Measurements from ENCODE around the gene NT5DC4.

Gene NT5DC4

DNA sequence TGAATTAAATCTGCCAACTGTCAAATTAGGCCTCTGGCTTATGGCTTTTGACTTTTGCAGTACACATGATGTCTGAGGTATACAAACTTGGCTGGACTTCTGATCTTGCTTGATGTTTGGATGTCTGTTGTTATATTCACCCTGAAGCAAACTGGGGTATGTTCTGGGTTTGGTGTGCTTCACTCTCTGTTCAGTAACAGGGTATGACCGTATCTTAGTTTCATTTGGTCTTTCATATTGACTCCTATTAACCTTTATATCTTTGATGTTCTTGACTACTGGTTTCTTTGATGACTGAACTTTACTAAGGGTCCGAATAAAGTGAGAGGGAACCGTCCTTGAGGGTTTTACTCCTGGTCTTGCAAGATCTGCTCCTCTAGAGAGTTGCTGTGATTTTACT lies 35.4 kb downstream of the NT5DC4 start:
- H3K9me3 ChIP-seq (ENCODE audit: control extremely low read depth in 1 of 5, control insufficient read depth in 4 of 5, insufficient read depth in 2 of 5, low read depth in 1 of 5, low read length in 4 of 5) = no peaks in the 10 kb centered on the region
- peaks cover 5 to 20% (median 9%) of the 10 kb centered on the region in 4 experiments for H3K4me1 ChIP-seq (ENCODE audit: control extremely low read depth in 1 of 4, control insufficient read depth in 4 of 4, insufficient read depth in 4 of 4, low read length in 3 of 4)
- DNase-seq = no peak
- peaks cover 4 to 68% (median 11%) of the 10 kb centered on the region in 4 experiments for H3K36me3 ChIP-seq (ENCODE audit: control insufficient read depth in 4 of 4, insufficient read depth in 4 of 4, low read length in 3 of 4)
- CTCF ChIA-PET = interaction anchor here (0.6 to 4.7 kb wide), 4 partner anchors 30 to 185 kb away, joined by 3 to 35 read pairs (median 4); no protein-coding TSS in a partner anchor
- H3K27ac ChIP-seq (ENCODE audit: insufficient read depth in 1 of 2, low read depth in 1 of 2, low read length in 2 of 2, poor library complexity in 1 of 2, severe bottlenecking in 2 of 2) = no peak overlapping the region
- POLR2A ChIA-PET = interaction anchor here (0.6 kb wide), 1 partner anchor 276 kb away, joined by 3 read pairs; no protein-coding TSS in a partner anchor
- H3K4me3 ChIP-seq (ENCODE audit: control insufficient read depth in 1 of 7, extremely low read depth in 1 of 7, insufficient read depth in 4 of 7, low read depth in 2 of 7, low read length in 6 of 7) = no peak overlapping the region
- H3K27me3 ChIP-seq (replicated peaks in 2 of 5; ENCODE audit: control insufficient read depth in 4 of 5, insufficient read depth in 5 of 5, low read length in 4 of 5) = no peaks in the 10 kb centered on the region
- no CpG with 5 or more reads among the region's 3 CpGs for WGBS (ENCODE audit: insufficient coverage)

DNA sequence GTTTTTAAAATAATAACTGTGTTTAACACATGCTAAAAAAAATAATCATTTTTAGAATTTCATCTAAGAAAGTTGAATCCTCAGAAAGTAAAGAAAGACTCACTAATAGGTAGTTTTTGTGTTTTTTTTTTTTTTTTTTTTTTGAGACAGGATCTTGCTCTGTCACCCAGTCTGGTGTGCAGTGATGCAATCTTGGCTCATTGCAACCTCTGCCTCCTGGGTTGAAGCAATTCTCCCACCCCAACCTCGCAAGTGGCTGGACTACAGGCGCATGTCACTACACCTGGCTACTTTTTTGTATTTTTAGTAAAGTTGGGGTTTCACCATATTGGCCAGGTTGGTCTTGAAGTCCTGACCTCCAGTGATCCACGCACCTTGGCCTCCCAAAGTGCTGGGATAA lies 36.4 kb downstream of the NT5DC4 start:
- Histone ChIP-seq H3K9me3 (ENCODE audit: control extremely low read depth in 1 of 5, control insufficient read depth in 4 of 5, insufficient read depth in 2 of 5, low read depth in 1 of 5, low read length in 4 of 5) (no peaks in the 10 kb centered on the region), H3K27ac (ENCODE audit: insufficient read depth in 1 of 2, low read depth in 1 of 2, low read length in 2 of 2, poor library complexity in 1 of 2, severe bottlenecking in 2 of 2) (no peak overlapping the region), H3K36me3 (ENCODE audit: control insufficient read depth in 4 of 4, insufficient read depth in 4 of 4, low read length in 3 of 4) (peaks cover 4 to 63% (median 11%) of the 10 kb centered on the region in 4 experiments), H3K4me3 (ENCODE audit: control insufficient read depth in 1 of 7, extremely low read depth in 1 of 7, insufficient read depth in 4 of 7, low read depth in 2 of 7, low read length in 6 of 7) (no peak overlapping the region), H3K27me3 (replicated peaks in 2 of 5; ENCODE audit: control insufficient read depth in 4 of 5, insufficient read depth in 5 of 5, low read length in 4 of 5) (no peaks in the 10 kb centered on the region), H3K4me1 (ENCODE audit: control extremely low read depth in 1 of 4, control insufficient read depth in 4 of 4, insufficient read depth in 4 of 4, low read length in 3 of 4) (peaks cover 5 to 20% (median 12%) of the 10 kb centered on the region in 4 experiments)
- POLR2A ChIA-PET = no interaction called here
- WGBS (ENCODE audit: insufficient coverage) = 100% methylated on average over 1 of the region's 3 CpGs
- peak in 2 of 3 donors; percentile 49 to 50 for DNase-seq
- CTCF ChIA-PET = interaction anchor here (1.3 kb wide), 1 partner anchor 9 kb away, joined by 5 read pairs; no protein-coding TSS in a partner anchor

DNA sequence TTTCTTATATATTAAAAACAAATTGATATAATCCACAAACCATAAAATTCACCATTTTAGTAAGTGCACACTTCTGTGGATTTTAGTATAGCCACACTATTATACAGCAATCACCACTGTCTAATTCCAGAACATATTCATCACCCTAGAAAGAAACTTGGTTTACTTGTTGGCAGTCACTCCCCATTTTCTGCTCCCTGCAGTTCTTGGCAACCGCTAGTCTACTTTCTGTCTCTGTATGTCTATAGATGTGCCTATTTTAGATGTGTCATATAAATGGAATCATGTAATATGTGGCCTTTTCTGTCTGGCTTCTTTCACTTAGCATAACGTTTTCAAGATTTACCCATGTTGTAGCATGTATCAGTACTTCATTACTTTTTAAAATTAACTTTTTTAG lies 37.9 kb downstream of the NT5DC4 start:
- H3K27me3 ChIP-seq (replicated peaks in 2 of 5; ENCODE audit: control insufficient read depth in 4 of 5, insufficient read depth in 5 of 5, low read length in 4 of 5) = no peaks in the 10 kb centered on the region
- H3K9me3 ChIP-seq (ENCODE audit: control extremely low read depth in 1 of 5, control insufficient read depth in 4 of 5, insufficient read depth in 2 of 5, low read depth in 1 of 5, low read length in 4 of 5) = no peaks in the 10 kb centered on the region
- DNase-seq = no peak
- H3K4me1 ChIP-seq (ENCODE audit: control extremely low read depth in 1 of 4, control insufficient read depth in 4 of 4, insufficient read depth in 4 of 4, low read length in 3 of 4) = peaks cover 5 to 31% (median 22%) of the 10 kb centered on the region in 4 experiments
- POLR2A ChIA-PET = no interaction called here
- H3K27ac ChIP-seq (ENCODE audit: insufficient read depth in 1 of 2, low read depth in 1 of 2, low read length in 2 of 2, poor library complexity in 1 of 2, severe bottlenecking in 2 of 2) = no peak overlapping the region
- H3K36me3 ChIP-seq (ENCODE audit: control insufficient read depth in 4 of 4, insufficient read depth in 4 of 4, low read length in 3 of 4) = peaks cover 4 to 56% (median 11%) of the 10 kb centered on the region in 4 experiments
- WGBS (ENCODE audit: insufficient coverage) = no CpG with 5 or more reads among the region's 2 CpGs
- CTCF ChIA-PET = no interaction called here
- H3K4me3 ChIP-seq (ENCODE audit: control insufficient read depth in 1 of 7, extremely low read depth in 1 of 7, insufficient read depth in 4 of 7, low read depth in 2 of 7, low read length in 6 of 7) = no peak overlapping the region

DNA sequence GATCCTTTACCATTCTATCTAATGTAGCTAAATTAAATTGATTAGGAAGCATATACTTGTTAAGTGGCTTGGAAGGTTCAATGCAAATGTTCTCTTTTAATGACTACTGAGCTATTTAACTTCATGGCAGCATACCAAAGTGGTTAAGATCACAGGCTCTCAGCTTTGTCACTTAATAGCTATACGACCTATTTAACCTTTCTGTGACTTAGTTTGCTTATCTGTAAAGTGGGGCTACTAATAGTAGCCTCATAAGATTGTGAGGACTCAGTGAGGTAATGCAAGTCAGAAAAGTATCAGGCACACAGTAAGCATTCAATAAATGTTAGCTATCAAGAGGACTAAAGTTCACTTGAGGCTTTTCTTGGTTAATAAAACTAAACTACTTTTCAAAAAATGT lies 39.3 kb downstream of the NT5DC4 start:
- no peak for DNase-seq
- H3K9me3 ChIP-seq (ENCODE audit: control extremely low read depth in 1 of 5, control insufficient read depth in 4 of 5, insufficient read depth in 2 of 5, low read depth in 1 of 5, low read length in 4 of 5) = no peaks in the 10 kb centered on the region
- ChIA-PET CTCF (interaction anchor here (0.9 to 5.2 kb wide), 7 partner anchors 7 to 182 kb away, joined by 3 to 32 read pairs (median 3); no protein-coding TSS in a partner anchor), POLR2A (no interaction called here)
- H3K27ac ChIP-seq (ENCODE audit: insufficient read depth in 1 of 2, low read depth in 1 of 2, low read length in 2 of 2, poor library complexity in 1 of 2, severe bottlenecking in 2 of 2) = no peak overlapping the region
- no peak overlapping the region for H3K4me3 ChIP-seq (ENCODE audit: control insufficient read depth in 1 of 7, extremely low read depth in 1 of 7, insufficient read depth in 4 of 7, low read depth in 2 of 7, low read length in 6 of 7)
- no CpG with 5 or more reads among the region's 1 CpG for WGBS (ENCODE audit: insufficient coverage)
- H3K27me3 ChIP-seq (replicated peaks in 2 of 5; ENCODE audit: control insufficient read depth in 4 of 5, insufficient read depth in 5 of 5, low read length in 4 of 5) = no peaks in the 10 kb centered on the region
- peaks cover 3 to 30% (median 23%) of the 10 kb centered on the region in 4 experiments for H3K4me1 ChIP-seq (ENCODE audit: control extremely low read depth in 1 of 4, control insufficient read depth in 4 of 4, insufficient read depth in 4 of 4, low read length in 3 of 4)
- H3K36me3 ChIP-seq (ENCODE audit: control insufficient read depth in 4 of 4, insufficient read depth in 4 of 4, low read length in 3 of 4) = peaks cover 4 to 45% (median 11%) of the 10 kb centered on the region in 4 experiments

DNA sequence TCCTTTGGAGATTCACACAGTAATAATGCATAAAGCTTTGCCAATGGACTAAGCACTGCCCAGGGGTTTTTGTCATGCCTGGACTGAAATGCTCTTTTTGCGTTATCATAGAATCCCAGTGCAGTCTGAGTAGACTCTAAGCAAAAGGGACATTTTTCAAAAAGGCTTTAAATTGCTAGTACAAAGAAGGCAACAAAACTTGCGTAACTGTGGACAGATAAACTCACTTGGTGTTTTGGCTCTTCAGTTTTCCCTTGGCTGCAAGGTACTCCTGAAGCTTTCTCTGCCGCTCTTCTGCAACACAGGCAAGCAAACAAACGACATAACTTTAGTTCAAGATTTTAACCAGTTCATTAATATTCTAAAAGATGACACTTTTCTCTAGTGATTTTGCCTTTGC lies 41.5 kb downstream of the NT5DC4 start:
- Histone ChIP-seq H3K4me3 (ENCODE audit: control insufficient read depth in 1 of 7, extremely low read depth in 1 of 7, insufficient read depth in 4 of 7, low read depth in 2 of 7, low read length in 6 of 7) (no peak overlapping the region), H3K27ac (ENCODE audit: insufficient read depth in 1 of 2, low read depth in 1 of 2, low read length in 2 of 2, poor library complexity in 1 of 2, severe bottlenecking in 2 of 2) (no peak overlapping the region), H3K4me1 (ENCODE audit: control extremely low read depth in 1 of 4, control insufficient read depth in 4 of 4, insufficient read depth in 4 of 4, low read length in 3 of 4) (peaks cover 6 to 31% (median 25%) of the 10 kb centered on the region in 4 experiments), H3K9me3 (ENCODE audit: control extremely low read depth in 1 of 5, control insufficient read depth in 4 of 5, insufficient read depth in 2 of 5, low read depth in 1 of 5, low read length in 4 of 5) (no peaks in the 10 kb centered on the region), H3K27me3 (replicated peaks in 2 of 5; ENCODE audit: control insufficient read depth in 4 of 5, insufficient read depth in 5 of 5, low read length in 4 of 5) (no peaks in the 10 kb centered on the region), H3K36me3 (ENCODE audit: control insufficient read depth in 4 of 4, insufficient read depth in 4 of 4, low read length in 3 of 4) (peaks cover 4 to 28% (median 7%) of the 10 kb centered on the region in 4 experiments)
- no peak for DNase-seq
- WGBS (ENCODE audit: insufficient coverage) = 90% methylated on average over 3 of the region's 4 CpGs
- ChIA-PET POLR2A (interaction anchor here (0.6 kb wide), 1 partner anchor 170 kb away, joined by 14 read pairs; no protein-coding TSS in a partner anchor), CTCF (interaction anchor here (0.7 to 5.2 kb wide), 5 partner anchors 9 to 181 kb away, joined by 3 to 32 read pairs (median 4); partner anchors contain the start of gene IL1B)

DNA sequence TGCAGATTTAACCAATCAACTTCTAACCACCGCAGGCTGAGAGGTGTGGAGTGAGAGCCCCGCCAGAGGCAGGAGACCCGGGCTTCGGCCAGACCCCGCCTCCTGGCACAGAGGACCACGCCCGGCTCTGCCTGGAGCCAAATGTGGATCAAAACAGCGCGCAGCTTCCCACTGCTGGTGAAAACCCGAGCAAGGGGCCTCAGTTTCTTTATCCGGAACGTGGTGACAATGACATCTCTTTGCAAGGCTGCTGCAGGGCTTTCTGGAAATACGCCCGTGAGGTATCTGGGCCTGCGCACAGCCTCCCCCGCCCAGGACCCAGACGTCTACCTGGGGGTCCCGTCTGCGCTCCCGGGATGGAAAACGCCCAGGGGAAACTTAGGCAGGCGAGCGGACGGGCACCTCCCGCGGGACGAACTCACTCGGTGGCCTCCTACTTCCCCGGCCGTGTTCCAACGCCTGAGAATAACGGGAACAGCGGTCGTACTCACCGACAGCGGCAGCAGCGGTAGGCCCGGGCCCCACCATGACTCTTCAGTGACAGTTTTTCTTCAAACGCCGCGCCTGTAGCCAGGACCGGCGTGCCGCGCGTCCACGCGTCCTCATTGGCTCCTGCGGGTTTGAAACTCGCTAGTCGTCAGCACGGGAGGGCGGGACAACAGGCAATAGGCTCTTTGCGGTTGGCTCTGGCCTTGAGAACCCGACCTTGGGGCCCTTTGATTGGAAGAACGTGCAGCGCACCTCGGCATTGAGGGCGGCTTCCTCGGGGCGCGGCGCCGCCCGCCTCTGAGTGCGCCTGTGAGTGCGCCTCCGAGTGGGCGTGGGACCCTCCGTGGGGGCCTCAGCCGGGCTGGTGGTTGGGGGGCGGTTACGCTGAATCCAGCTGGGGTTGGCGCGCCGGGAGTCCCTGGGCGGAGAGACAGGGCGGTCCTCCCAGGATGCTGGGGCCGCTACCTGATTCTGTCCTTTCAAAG lies 43.5 kb downstream of the NT5DC4 start, which contains the start of gene CKAP2L:
TSS of gene CKAP2L (minus strand) at position 539 of the 974 bp plus-strand sequence. CDS start at position 528, 11 bp downstream.
- Histone ChIP-seq H3K4me3 (ENCODE audit: control insufficient read depth in 1 of 7, extremely low read depth in 1 of 7, insufficient read depth in 4 of 7, low read depth in 2 of 7, low read length in 6 of 7) (peak within 1 kb of the TSS; percentile 62 to 96 (median 87)), H3K4me1 (ENCODE audit: control extremely low read depth in 1 of 4, control insufficient read depth in 4 of 4, insufficient read depth in 4 of 4, low read length in 3 of 4) (peaks cover 6 to 36% (median 26%) of the 10 kb centered on the region in 4 experiments), H3K27ac (ENCODE audit: insufficient read depth in 1 of 2, low read depth in 1 of 2, low read length in 2 of 2, poor library complexity in 1 of 2, severe bottlenecking in 2 of 2) (peak within 1 kb of the TSS; percentile 56 to 69), H3K9me3 (ENCODE audit: control extremely low read depth in 1 of 5, control insufficient read depth in 4 of 5, insufficient read depth in 2 of 5, low read depth in 1 of 5, low read length in 4 of 5) (peaks cover 0 to 4% (median 3%) of the 10 kb centered on the region in 5 experiments), H3K36me3 (ENCODE audit: control insufficient read depth in 4 of 4, insufficient read depth in 4 of 4, low read length in 3 of 4) (peaks cover 0 to 15% (median 2%) of the 10 kb centered on the region in 4 experiments), H3K27me3 (replicated peaks in 2 of 5; ENCODE audit: control insufficient read depth in 4 of 5, insufficient read depth in 5 of 5, low read length in 4 of 5) (no peaks in the 10 kb centered on the region)
- ChIA-PET POLR2A (interaction anchor here (0.6 to 1.2 kb wide), 2 partner anchors 65 to 89 kb away, joined by 3 read pairs; no protein-coding TSS in a partner anchor), CTCF (interaction anchor here (0.6 to 5.2 kb wide), 2 partner anchors 14 to 177 kb away, joined by 3 to 32 read pairs; no protein-coding TSS in a partner anchor)
- peak; percentile 98 to 99 (median 99) for DNase-seq
- WGBS (ENCODE audit: insufficient coverage) = under 1% methylated on average over 71 of the region's 79 CpGs
